Testis (tissue), 3 donors: ENCODE results near the gene MCC. TPM values are rescaled to one million over a fixed set of nuclear protein-coding genes. Genes with fewer than 3 reads are reported as not detected.
A peak's percentile ranks its signal among the peaks of the same experiment; 100 is the strongest.

Source experiments
- DNase-seq: peaks from one replicate; pipeline ENCODE4 v3.0.0-alpha.2; 2019
- H3K27ac ChIP-seq, 2 donors: fragments of 200-600 bp; sonication (generic); one replicate each; pipeline ENCODE4 v1.5.1; 2019
- H3K27me3 ChIP-seq: fragments of 200-600 bp; sonication (generic); one replicate; pipeline ENCODE4 v1.5.1; 2019
- H3K36me3 ChIP-seq: fragments of 200-600 bp; sonication (generic); one replicate; pipeline ENCODE4 v1.5.1; 2017; ENCODE audit warnings: low read depth; ENCODE audit errors: missing control alignments
- H3K4me1 ChIP-seq: fragments of 200-600 bp; sonication (generic); one replicate; pipeline ENCODE4 v1.5.1; 2019
- H3K4me3 ChIP-seq, 2 donors: fragments of 200-600 bp; sonication (generic); one replicate each; pipeline ENCODE4 v1.5.1; 2017 to 2019
- H3K9me3 ChIP-seq: fragments of 200-600 bp; sonication (generic); one replicate; pipeline ENCODE4 v1.5.1; 2017
- POLR2A ChIP-seq: fragments of 450-650 bp; IDR thresholded peaks from one replicate; pipeline ENCODE4 v1.6.1; 2017; ENCODE audit warnings: antibody characterized with exemption, mild to moderate bottlenecking, moderate library complexity
- WGBS, 2 donors: methylation state at CpG; one replicate each; pipeline ENCODE4 v1.1.5; 2018; 5-methylcytosine and 5-hydroxymethylcytosine counted together
- intact Hi-C: fragments of 100-400 bp; cut with DNase I; formaldehyde crosslinking; loops from one replicate; pipeline ENCODE4 v1.15.1; 2023; ENCODE audit warnings: low total_unique reads
- polyA plus RNA-seq: library from polyadenylated mRNA; stranded (reverse); fragments of 350-450 nt; fragmentation: Illumina TruSeq; extraction: RNeasy Lipid Tissue Mini Kit (QIAGEN cat#74804); gene quantifications from one replicate; pipeline ENCODE4 v1.2.3, GENCODE V29; 2014; ENCODE audit warnings: low read depth, low replicate concordance; ENCODE audit not compliant: insufficient read depth
- total RNA-seq, 2 donors: library from RNA; depleted of rRNA; stranded (reverse); fragments of >200 nt; gene quantifications; one replicate each; pipeline ENCODE4 v1.2.3, GENCODE V29; 2016
- TF ChIP-seq, protein P1 (sequence below), 3 experiments: fragments of 450-650 bp in 2 of 3; fragments of 200-600 bp in 1 of 3; sonication (generic) in 1 of 3; IDR thresholded peaks; one replicate each; pipeline ENCODE4 v1.5.1; 2016 to 2019; ENCODE audit warnings: antibody characterized with exemption in 3 of 3, mild to moderate bottlenecking in 2 of 3, moderate library complexity in 1 of 3

Gene MCC
- total and polyA plus RNA-seq, 3 donors from 2014 or later = 7.1 to 23.7 (median 21.4) TPM

DNA sequence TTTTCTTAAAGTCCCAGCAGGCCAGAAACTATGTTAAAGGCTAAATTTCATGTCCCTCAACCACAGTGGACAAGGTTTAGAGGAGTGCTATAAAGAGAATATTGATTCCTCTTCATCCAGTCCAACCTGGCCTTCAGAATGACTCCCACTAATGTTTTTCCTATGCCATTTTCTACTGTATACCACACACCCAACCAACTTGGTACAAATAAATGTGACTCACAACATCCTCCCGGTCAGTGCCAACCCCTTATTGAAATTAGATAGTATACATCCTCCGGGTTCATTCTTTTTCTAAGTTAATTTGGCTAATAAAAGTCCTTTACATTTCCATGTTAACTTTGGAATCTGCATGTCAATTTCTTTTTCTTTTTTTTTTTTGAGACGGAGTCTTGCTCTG is 268.6 kb downstream of the MCC start:
- peak overlapping the region in 1 of 2 donors; percentile 28 for H3K27ac ChIP-seq
- WGBS, 2 donors = 73 to 96% methylated on average over 3 of the region's 3 CpGs
- no peak for DNase-seq
- peaks cover 3% of the 10 kb centered on the region for H3K4me1 ChIP-seq
- no peaks in the 10 kb centered on the region for H3K9me3 ChIP-seq
- no peaks in the 10 kb centered on the region for H3K27me3 ChIP-seq
- H3K36me3 ChIP-seq = no peaks in the 10 kb centered on the region
- H3K4me3 ChIP-seq = no peak overlapping the region
- no peak for TF ChIP-seq POLR2A
- TF ChIP-seq, protein P1, sequence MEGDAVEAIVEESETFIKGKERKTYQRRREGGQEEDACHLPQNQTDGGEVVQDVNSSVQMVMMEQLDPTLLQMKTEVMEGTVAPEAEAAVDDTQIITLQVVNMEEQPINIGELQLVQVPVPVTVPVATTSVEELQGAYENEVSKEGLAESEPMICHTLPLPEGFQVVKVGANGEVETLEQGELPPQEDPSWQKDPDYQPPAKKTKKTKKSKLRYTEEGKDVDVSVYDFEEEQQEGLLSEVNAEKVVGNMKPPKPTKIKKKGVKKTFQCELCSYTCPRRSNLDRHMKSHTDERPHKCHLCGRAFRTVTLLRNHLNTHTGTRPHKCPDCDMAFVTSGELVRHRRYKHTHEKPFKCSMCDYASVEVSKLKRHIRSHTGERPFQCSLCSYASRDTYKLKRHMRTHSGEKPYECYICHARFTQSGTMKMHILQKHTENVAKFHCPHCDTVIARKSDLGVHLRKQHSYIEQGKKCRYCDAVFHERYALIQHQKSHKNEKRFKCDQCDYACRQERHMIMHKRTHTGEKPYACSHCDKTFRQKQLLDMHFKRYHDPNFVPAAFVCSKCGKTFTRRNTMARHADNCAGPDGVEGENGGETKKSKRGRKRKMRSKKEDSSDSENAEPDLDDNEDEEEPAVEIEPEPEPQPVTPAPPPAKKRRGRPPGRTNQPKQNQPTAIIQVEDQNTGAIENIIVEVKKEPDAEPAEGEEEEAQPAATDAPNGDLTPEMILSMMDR (IDR thresholded peaks at IDR 0.05) = no peak
- intact Hi-C loops = no loop called here

DNA sequence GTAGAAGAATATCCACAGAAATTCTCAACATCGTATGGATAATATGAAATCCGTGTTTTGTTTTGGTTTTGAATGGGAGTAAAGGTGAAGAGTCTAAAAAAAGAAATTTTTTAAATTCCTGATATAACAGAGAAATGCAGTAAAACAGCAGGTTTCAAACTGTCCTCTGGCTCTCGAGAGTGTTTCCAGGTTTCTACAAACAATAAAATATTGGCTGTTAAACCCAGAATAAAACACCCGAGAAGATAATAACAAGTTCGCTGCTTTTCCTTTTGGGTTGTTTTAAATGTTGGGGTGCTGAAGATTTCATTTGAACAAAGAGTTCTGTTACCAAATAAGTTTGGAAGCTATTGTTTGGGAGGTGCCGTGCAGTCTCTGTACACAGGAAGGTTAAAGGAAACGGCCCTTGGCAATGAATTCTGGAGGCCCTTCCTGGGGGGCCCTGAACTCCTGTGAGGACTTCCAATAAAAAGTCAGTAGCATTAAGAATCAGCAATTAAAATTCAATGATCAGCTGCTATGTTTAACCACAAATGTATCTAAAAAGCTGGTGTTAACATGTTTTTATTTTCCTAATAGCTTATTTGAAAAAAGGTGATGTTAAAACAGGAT is 269.2 kb downstream of the MCC start:
- H3K4me1 ChIP-seq = peaks cover 7% of the 10 kb centered on the region
- H3K27me3 ChIP-seq = no peaks in the 10 kb centered on the region
- no peak for DNase-seq
- no peaks in the 10 kb centered on the region for H3K36me3 ChIP-seq
- H3K4me3 ChIP-seq = no peak overlapping the region
- TF ChIP-seq POLR2A = no peak
- H3K9me3 ChIP-seq = no peaks in the 10 kb centered on the region
- whole genome bisulfite sequencing, 2 donors = 23 to 30% methylated on average over 7 of the region's 7 CpGs
- peak overlapping the region in 1 of 2 donors; percentile 28 for H3K27ac ChIP-seq
- intact Hi-C loops = no loop called here

DNA sequence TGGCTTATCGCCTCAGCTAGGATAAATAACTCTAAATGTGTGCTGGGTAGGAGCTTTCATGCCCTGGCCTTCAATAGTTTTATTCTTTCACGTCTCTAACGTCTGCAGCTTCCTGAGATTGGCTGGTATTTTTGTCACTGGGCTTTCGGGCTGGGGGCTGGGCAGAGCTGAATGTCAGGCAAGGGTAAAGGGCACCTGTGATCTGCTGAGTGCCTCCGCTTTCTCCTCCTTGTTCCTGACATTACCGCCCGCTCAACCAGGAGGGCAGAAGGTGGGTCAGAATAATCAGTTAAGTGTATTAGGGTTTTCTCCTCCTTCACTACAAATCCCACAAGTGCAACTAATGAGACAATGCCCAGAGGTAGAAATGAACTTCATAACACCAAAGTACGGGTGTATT is 270.1 kb downstream of the MCC start:
- WGBS, 2 donors = 51 to 56% methylated on average over 8 of the region's 8 CpGs
- H3K36me3 ChIP-seq = no peaks in the 10 kb centered on the region
- H3K27ac ChIP-seq = peak overlapping the region in 1 of 2 donors; percentile 28
- no peak for DNase-seq
- TF ChIP-seq, protein P1 (IDR thresholded peaks at IDR 0.05) = no peak
- TF ChIP-seq POLR2A = no peak
- H3K9me3 ChIP-seq = no peaks in the 10 kb centered on the region
- no peak overlapping the region for H3K4me3 ChIP-seq
- intact Hi-C loops = no loop called here
- no peaks in the 10 kb centered on the region for H3K27me3 ChIP-seq
- peaks cover 15% of the 10 kb centered on the region for H3K4me1 ChIP-seq

DNA sequence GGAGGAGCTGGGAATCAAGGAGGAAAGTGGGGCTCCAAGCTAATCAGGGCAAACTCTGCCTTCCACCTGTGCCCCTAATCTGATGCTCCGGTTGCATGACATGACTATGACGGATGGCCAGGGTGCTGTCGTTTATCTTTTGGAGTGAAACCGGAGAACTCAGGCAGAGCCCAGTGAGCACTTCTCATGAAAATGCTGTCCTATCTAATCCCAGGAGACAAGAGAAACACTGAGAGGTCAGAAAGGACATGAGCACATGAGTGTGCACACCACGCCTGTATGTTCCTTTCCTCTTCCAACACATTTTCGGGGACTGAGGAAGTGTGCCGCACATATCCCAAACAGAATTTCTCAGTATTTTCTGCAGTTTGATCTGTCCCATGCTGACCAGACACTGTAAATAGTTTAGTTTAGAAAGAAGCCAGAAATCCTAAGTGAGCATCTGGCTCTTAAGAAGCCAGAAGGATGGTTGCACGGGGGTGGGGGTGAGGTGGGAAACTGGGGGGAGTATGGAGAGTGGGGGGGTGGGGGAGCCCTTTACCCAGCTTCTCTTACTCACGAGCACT is 270.6 kb downstream of the MCC start:
- 33 to 49% methylated on average over 9 of the region's 9 CpGs for WGBS, 2 donors
- Histone ChIP-seq H3K27ac (no peak overlapping the region), H3K27me3 (no peaks in the 10 kb centered on the region)

DNA sequence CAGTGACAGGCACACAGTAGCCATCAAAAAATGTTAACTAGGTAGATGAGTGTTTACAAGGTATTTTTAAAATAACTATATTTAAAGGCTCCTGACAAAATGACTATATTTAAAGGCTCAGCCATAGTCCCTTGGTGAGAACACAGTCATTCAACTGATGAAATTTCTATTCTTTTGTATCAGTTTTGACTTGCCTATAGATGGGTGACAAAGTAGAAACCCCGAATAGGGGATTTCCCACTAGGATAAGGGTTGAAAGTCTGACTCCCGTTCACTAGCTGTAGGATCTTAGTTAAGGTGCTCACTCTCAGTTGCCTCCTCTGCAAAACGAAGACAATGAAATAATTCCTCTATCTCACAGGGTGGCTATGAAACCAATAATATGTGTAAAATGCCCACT is 271.7 kb downstream of the MCC start:
- H3K27me3 ChIP-seq = no peaks in the 10 kb centered on the region
- H3K4me1 ChIP-seq = peaks cover 17% of the 10 kb centered on the region
- no peaks in the 10 kb centered on the region for H3K9me3 ChIP-seq
- H3K27ac ChIP-seq = no peak overlapping the region
- WGBS, 2 donors = 86 to 95% methylated on average over 3 of the region's 3 CpGs
- H3K36me3 ChIP-seq = no peaks in the 10 kb centered on the region
- intact Hi-C loops = no loop called here
- TF ChIP-seq, protein P1 (IDR thresholded peaks at IDR 0.05) = no peak
- no peak for TF ChIP-seq POLR2A
- no peak for DNase-seq
- no peak overlapping the region for H3K4me3 ChIP-seq

More for the DNA sequence above, 270.6 kb downstream of the MCC start:
- intact Hi-C loops = no loop called here
- Histone ChIP-seq H3K9me3 (no peaks in the 10 kb centered on the region), H3K4me1 (peaks cover 17% of the 10 kb centered on the region), H3K4me3 (no peak overlapping the region), H3K36me3 (no peaks in the 10 kb centered on the region)
- no peak for TF ChIP-seq POLR2A
- TF ChIP-seq, protein P1 (IDR thresholded peaks at IDR 0.05) = no peak
- no peak for DNase-seq
